ENCODE results near the gene GRM7.

The GRM7 gene

DNA sequence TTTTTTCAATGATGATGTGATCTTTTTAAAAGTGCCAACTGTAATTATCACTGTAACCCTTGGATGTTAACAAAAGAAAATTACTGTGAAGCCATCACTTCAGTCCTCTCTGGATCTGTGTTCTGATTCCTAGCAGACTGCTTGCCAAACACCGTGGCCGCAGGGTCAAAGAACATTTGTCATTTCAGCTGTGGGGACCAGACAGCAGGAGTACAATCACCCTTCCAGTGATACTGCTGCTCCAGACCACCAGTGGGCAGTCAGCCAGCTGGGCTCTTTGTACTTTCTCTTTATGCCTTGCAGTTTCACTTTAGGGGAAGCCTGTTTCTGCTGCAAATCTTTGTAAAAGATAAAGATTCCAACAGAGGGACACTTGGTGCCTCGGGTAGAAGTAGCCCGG, 770.0 kb downstream of the GRM7 start:
- TF ChIP-seq, protein P1, sequence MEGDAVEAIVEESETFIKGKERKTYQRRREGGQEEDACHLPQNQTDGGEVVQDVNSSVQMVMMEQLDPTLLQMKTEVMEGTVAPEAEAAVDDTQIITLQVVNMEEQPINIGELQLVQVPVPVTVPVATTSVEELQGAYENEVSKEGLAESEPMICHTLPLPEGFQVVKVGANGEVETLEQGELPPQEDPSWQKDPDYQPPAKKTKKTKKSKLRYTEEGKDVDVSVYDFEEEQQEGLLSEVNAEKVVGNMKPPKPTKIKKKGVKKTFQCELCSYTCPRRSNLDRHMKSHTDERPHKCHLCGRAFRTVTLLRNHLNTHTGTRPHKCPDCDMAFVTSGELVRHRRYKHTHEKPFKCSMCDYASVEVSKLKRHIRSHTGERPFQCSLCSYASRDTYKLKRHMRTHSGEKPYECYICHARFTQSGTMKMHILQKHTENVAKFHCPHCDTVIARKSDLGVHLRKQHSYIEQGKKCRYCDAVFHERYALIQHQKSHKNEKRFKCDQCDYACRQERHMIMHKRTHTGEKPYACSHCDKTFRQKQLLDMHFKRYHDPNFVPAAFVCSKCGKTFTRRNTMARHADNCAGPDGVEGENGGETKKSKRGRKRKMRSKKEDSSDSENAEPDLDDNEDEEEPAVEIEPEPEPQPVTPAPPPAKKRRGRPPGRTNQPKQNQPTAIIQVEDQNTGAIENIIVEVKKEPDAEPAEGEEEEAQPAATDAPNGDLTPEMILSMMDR (IDR thresholded peaks at IDR 0.05), result no peak
- Histone ChIP-seq H3K4me3 (ENCODE audit: low read depth in 1 of 2, low read length in 1 of 2) (no peak overlapping the region), H3K4me1 (ENCODE audit: control insufficient read depth in 1 of 2, insufficient read depth in 1 of 2, low read depth in 1 of 2, low read length in 1 of 2) (no peaks in the 10 kb centered on the region), H3K27me3 (no peaks in the 10 kb centered on the region), H3K36me3 (no peaks in the 10 kb centered on the region), H3K9me3 (no peaks in the 10 kb centered on the region), H3K27ac (no peak overlapping the region)

DNA sequence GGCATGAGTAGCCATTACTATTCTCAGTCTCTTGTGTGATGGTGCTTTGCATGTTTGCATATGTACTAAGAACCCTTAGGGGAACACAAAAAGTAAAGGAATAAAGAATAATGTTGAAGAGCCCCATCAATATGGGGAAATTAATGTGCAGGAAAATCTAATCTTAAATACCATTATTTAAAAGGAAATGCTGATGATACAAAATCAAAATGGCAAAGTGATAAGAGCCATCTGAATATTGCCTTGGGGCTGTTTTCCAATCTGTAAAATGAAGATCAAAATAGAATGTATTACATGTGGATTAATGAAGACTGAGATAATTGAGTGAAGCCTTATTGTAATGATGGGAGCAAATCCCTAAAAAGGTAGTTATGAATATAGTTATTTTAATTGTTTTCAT, 771.4 kb downstream of the GRM7 start:
- TF ChIP-seq, protein P1 (IDR thresholded peaks at IDR 0.05), result no peak
- H3K27ac ChIP-seq, result no peak overlapping the region
- no peaks in the 10 kb centered on the region for H3K36me3 ChIP-seq
- no peaks in the 10 kb centered on the region for H3K4me1 ChIP-seq (ENCODE audit: control insufficient read depth in 1 of 2, insufficient read depth in 1 of 2, low read depth in 1 of 2, low read length in 1 of 2)
- H3K27me3 ChIP-seq, result no peaks in the 10 kb centered on the region
- no peak overlapping the region for H3K4me3 ChIP-seq (ENCODE audit: low read depth in 1 of 2, low read length in 1 of 2)
- no peaks in the 10 kb centered on the region for H3K9me3 ChIP-seq

DNA sequence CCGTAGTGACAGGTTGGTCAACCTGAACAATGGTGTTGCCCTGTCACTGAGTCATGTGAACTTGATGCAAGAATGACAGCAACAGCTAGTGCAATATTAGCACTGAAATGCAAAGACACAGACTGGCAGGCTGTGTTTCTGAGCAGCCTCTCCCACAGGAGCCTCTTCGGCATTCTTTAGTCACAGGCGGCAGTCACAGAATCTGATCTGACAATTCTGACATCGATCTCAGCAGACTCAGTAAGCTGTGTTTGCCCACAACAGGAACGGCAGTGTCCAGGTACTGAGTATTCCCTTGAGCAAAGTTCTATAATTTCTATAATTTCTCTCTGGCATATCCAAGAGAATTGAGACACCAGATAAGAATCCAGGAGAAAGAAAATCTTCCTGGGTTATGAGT, 776.8 kb downstream of the GRM7 start:
- Histone ChIP-seq H3K27me3 (no peaks in the 10 kb centered on the region), H3K4me3 (ENCODE audit: low read depth in 1 of 2, low read length in 1 of 2) (no peak overlapping the region), H3K27ac (no peak overlapping the region), H3K4me1 (ENCODE audit: control insufficient read depth in 1 of 2, insufficient read depth in 1 of 2, low read depth in 1 of 2, low read length in 1 of 2) (no peaks in the 10 kb centered on the region), H3K36me3 (no peaks in the 10 kb centered on the region), H3K9me3 (no peaks in the 10 kb centered on the region)
- TF ChIP-seq, protein P1 (IDR thresholded peaks at IDR 0.05), result no peak

DNA sequence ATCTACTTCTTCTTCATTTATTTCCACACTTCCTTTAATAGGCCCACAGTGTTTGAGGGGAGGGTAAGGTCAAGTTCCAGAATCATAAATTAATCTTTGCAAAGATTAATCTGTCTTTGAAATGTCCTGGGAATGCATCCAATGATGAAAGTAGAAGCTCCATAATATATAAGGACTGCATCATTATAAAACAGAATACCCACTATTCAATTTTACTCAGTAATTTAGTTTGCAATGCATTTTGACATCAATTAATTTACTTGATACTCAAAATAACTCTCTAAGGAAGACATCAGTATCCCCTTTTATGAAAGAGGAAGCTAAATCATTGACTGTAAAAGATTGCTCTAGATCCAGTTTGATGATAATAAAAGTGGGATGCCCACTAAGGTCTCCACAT, 777.2 kb downstream of the GRM7 start:
- no peak overlapping the region for H3K4me3 ChIP-seq (ENCODE audit: low read depth in 1 of 2, low read length in 1 of 2)
- H3K27ac ChIP-seq, result no peak overlapping the region
- no peaks in the 10 kb centered on the region for H3K4me1 ChIP-seq (ENCODE audit: control insufficient read depth in 1 of 2, insufficient read depth in 1 of 2, low read depth in 1 of 2, low read length in 1 of 2)
- no peaks in the 10 kb centered on the region for H3K9me3 ChIP-seq
- TF ChIP-seq, protein P1 (IDR thresholded peaks at IDR 0.05), result no peak
- H3K27me3 ChIP-seq, result no peaks in the 10 kb centered on the region
- no peaks in the 10 kb centered on the region for H3K36me3 ChIP-seq

DNA sequence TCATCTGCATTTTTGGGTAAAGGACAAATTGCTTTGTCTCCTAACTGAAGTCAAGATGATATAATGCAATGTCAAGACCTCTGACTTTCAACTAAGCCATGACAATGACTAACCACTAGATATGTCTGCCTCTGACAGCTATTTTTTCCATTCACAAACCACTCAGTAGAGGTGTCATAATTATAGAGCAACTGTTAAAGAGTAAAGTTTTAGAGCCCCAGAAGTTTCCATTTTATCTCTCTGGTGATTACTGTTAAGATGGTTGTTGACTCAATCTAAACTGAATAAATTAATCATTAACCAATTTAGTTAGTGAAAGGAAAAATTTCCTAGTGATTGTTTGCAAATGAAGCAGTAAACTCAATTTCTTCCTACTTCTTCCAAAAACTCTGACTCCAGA, 779.9 kb downstream of the GRM7 start:
- H3K36me3 ChIP-seq, result no peaks in the 10 kb centered on the region
- H3K4me1 ChIP-seq (ENCODE audit: control insufficient read depth in 1 of 2, insufficient read depth in 1 of 2, low read depth in 1 of 2, low read length in 1 of 2), result no peaks in the 10 kb centered on the region
- no peak overlapping the region for H3K27ac ChIP-seq
- no peak overlapping the region for H3K4me3 ChIP-seq (ENCODE audit: low read depth in 1 of 2, low read length in 1 of 2)
- H3K27me3 ChIP-seq, result no peaks in the 10 kb centered on the region
- TF ChIP-seq, protein P1 (IDR thresholded peaks at IDR 0.05), result no peak
- no peaks in the 10 kb centered on the region for H3K9me3 ChIP-seq

DNA sequence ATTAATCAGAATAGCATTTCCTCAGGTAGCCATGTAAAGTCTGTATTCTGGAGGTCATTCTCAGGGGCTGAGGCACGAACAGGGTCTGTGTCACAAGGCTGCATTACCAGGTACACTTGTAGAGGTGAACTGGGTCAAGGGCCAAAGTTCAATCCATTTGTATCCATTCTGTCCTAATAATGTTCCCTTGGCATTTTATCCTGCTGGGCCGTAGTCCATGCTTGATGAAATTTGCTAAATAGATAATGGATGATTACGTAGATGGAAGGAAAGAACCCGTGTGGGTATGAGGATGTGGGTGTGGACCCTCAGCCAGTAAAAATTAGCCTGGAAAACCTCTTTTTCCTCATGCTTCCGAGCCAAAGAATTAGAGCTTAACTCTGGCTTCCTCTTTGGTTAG, 785.9 kb downstream of the GRM7 start:
- Histone ChIP-seq H3K27ac (no peak overlapping the region), H3K4me1 (ENCODE audit: control insufficient read depth in 1 of 2, insufficient read depth in 1 of 2, low read depth in 1 of 2, low read length in 1 of 2) (no peaks in the 10 kb centered on the region), H3K9me3 (no peaks in the 10 kb centered on the region), H3K27me3 (no peaks in the 10 kb centered on the region), H3K36me3 (no peaks in the 10 kb centered on the region), H3K4me3 (ENCODE audit: low read depth in 1 of 2, low read length in 1 of 2) (no peak overlapping the region)
- TF ChIP-seq, protein P1 (IDR thresholded peaks at IDR 0.05), result no peak

Measured in neutrophil (primary cell).